ENCODE measurements around the gene RIN1.

The RIN1 gene

DNA sequence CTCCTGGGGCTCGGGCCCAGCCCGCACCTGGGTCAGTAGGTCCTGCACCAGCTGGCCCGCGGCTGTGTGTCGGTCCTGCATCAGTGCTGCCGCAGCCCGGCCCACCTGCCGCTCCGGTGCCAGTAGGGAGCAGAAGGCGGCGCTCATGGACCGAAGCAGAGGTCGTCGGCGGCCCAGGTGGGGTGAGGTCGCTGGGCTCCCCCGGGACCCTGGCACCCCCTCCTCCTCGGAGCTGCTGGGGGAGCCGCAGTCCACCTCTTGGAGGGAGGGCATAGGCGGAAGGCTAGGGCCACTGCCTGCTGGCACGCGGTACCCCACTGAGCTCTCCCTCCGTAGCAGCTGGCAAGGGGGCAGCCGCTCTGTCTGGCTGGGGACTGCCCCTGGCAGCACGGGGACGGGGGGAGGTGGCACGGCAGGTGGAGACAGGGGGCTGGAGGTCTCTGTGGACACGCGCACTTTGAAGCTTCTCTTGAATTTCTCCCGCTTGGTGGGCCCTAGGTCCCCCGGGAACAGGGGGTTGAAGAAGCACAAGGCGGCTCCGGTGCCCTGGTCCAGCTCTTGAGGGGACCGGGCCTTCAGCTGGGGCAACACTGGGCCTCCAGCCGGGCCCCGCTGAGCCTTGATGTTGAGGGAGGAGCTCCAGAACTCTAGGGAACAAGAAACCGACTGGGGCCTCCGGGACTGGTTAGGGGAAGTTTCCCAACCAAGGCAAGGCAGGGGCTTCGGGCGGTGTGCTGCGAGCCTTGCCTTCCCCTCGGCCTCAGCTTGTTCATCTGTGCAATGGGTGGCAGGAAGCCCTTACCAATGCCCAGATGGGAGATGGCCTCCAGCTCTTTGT, 1.4 kb downstream of the RIN1 start:
- no peak overlapping the region for H3K27ac ChIP-seq
- TF ChIP-seq, protein P1, sequence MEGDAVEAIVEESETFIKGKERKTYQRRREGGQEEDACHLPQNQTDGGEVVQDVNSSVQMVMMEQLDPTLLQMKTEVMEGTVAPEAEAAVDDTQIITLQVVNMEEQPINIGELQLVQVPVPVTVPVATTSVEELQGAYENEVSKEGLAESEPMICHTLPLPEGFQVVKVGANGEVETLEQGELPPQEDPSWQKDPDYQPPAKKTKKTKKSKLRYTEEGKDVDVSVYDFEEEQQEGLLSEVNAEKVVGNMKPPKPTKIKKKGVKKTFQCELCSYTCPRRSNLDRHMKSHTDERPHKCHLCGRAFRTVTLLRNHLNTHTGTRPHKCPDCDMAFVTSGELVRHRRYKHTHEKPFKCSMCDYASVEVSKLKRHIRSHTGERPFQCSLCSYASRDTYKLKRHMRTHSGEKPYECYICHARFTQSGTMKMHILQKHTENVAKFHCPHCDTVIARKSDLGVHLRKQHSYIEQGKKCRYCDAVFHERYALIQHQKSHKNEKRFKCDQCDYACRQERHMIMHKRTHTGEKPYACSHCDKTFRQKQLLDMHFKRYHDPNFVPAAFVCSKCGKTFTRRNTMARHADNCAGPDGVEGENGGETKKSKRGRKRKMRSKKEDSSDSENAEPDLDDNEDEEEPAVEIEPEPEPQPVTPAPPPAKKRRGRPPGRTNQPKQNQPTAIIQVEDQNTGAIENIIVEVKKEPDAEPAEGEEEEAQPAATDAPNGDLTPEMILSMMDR (conservative IDR thresholded peaks at IDR 0.05) = no peak

DNA sequence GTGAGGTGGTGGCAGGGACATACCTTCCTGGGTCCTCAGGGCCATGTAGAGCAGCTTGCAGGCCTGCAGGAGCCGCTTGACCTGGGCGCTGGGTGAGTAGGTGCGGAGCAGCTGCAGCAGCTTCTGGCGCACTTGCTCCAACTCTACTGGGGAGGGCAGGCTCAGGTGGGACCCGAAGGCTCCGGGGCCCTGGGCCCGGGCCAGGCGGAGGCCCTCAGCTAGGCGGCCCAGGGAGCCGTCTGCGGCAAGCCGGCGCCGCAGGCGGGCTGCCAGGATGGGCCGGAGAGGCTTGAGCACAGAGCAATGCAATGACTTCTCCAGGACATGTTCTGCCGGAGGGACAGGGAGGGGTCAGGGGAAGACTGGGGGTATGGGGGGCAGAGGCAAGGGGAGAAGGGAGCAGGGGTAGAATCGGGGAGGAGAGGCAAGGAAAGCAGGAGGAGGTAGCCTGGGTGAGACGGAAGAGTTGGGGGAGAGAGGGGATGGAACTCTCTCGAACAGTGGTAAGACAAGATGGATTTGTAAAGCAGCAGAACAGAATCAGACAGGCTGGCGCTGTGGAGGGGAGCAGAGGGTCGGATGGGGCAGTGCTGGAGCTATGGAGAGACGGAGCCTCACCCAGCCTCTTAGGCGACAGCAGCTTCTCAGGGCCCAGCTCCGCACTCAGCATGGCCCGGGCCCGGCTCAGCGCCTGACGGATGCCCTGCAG, 2.2 kb downstream of the RIN1 start:
- TF ChIP-seq, protein P1 (conservative IDR thresholded peaks at IDR 0.05) = no peak
- H3K27ac ChIP-seq = no peak overlapping the region

DNA sequence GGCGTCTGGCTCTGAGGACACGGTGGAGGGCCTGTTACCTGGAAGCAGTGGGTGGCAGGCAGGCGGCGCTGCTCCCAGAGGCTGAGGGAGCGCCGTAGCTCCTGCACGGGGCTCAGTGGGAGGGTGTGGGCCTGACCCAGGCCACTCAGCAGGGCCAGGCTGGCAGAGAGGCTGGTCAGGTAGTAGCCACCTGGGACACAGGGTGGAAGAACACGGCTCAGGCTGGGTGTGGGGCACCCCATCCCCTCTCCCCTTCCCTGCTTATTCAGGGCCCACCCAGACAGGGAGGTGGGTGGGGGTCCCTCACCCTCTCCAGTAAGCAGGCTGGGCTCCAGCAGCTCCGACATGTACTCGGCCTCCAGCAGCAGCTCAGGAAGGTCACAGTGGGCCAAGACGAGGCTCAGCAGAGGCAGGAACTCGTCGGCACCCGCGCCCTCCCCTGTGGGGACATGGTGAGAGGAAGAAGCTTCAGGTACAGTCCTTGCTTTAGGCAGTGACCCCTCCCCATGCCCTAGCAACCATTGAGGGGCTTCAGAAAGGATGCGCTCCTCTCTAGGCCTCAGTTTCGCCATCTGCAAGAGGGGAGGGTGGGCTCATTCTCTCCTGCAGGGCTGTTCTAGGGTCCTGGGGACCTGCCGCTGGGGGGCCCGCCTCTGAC, 2.9 kb downstream of the RIN1 start:
- TF ChIP-seq, protein P1 (conservative IDR thresholded peaks at IDR 0.05) = no peak

DNA sequence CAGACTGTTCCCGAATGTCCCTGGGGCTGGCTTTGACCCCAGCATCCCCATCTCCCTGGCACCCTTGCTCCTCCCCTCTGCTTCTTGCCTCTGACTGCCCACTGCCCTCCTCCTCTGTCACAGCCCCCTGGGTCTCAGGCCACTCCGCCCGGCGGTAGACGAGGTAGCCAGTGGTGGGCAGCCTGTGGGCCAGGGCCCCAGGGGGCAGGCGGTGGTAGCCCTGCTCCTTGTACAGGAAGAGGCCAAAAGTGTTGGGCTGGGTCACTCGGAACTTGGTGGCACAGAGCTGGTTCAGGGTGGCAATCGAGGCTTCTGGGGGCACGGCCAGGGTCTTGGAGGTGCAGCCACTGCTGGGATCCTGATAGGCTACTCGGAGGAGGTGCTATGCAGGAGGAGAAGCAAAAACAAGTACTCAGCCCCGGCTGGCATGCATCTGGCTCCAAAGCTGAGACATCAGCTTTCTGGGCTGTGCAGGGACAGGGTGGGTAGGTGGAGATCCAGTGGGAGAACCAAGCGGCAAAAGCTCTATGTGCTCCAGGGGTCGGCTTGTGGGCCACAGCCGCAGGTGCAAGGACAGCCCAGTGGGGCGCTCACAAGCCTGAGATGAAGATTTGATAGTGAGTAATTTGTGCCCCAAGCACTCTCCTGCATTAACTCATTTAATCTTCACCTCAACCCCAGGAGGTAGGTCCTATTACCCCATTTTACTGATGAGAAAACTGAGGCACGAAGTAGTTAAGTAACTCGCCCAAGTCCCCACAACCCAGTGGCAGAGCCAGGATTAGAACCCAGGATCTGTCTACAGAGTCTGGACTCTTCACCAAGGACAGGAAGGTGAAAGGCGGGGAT, 3.6 kb downstream of the RIN1 start:
- no peak overlapping the region for H3K27ac ChIP-seq
- TF ChIP-seq, protein P1 (conservative IDR thresholded peaks at IDR 0.05) = no peak

More for the DNA sequence above, 2.9 kb downstream of the RIN1 start:
- H3K27ac ChIP-seq = no peak overlapping the region

DNA sequence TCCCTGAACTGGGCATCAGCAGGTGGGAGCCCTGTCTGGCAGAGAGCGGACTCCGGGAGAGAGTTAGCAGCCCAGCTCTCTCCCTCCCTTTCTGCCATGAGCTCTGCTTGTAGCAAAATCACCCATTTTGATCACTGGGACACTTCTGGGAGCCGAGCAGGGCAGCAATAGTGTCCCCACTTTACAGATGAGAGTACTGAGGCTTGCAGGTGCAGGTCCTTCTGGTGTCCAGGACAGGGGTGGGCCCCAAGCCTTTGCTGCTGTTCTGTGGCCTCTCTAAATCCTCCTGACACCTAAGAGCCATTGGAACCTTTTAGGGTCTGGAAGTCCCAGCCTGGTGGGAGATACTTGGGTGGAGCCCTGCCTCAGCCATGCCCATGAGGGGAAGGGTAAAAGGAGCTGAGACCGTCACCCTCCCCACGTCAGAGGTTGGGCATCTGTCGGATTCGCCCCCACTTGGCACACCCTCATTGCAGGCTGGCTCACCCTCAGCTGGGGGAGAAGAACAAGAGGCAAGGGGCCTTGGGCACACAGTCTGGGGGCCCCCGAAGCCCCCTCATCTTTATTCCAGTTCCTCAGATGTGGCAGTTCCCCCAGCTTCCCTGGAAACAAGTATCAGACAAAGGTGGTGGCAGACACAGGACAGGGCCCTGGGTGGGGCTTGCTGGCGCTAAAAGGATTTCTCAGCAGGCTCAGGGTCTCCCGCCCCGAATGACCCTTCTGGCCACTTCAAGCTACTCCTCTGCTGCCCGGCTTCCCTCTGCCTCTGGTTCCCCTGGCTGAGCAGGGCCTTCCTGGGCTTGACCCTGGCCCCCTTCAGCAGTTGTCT, 4.5 kb downstream of the RIN1 start:
- H3K27ac ChIP-seq = no peak overlapping the region
- TF ChIP-seq, protein P1 (conservative IDR thresholded peaks at IDR 0.05) = no peak

DNA sequence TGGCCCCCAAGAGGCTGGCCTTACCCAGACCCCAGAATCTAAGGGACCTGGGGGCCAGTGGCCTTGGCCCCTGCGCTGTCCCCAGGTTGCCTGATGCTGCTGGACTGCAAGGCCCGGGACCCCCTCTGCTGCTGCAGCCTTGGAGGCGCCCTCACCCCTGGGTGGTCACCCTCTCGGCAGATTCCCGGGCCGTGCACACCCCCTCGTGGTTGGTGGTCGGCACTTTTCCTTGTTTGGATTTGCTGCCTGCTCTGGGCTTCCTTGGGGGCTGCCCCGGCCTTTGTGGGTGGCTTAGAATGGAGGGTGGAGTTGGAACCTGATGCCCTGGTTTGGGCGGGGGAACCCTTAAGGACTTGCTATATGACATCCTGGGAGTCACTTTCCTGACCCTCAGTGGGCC, 5.3 kb downstream of the RIN1 start:
- H3K27ac ChIP-seq = no peak overlapping the region
- TF ChIP-seq, protein P1 (conservative IDR thresholded peaks at IDR 0.05) = no peak
